Stimulated activated CD4-positive, alpha-beta T cell treated with anti-CD3 and anti-CD28 coated beads, Interleukin-1b, Interleukin-23, amount 100 ng/mL, for 1 hour (primary cell): ENCODE results near the gene CERS6.

Experiments used
- DNase-seq, 2 donors: peaks; one replicate each; pipeline ENCODE4 v3.0.0-alpha.2; 2020; ENCODE audit warnings: low read depth in 2 of 2

The CERS6 gene

GRCh38 chr2:168599738-168600137, 143.7 kb downstream of the CERS6 start:
- DNase-seq: no peak

GRCh38 chr2:168600949-168601348, 144.9 kb downstream of the CERS6 start:
- DNase-seq: no peak

GRCh38 chr2:168601741-168602140, 145.7 kb downstream of the CERS6 start:
- no peak for DNase-seq

GRCh38 chr2:168602379-168602778, 146.3 kb downstream of the CERS6 start:
- no peak for DNase-seq

GRCh38 chr2:168602846-168603401, 146.9 kb downstream of the CERS6 start:
- DNase-seq: no peak

GRCh38 chr2:168603439-168603961, 147.4 kb downstream of the CERS6 start:
- no peak for DNase-seq

GRCh38 chr2:168604252-168604651, 148.2 kb downstream of the CERS6 start:
- DNase-seq: no peak

- DNase-seq: no peak
Observed at GRCh38 chr2:168607992-168608391, 151.9 kb downstream of the CERS6 start.

- DNase-seq: no peak
Observed at GRCh38 chr2:168608796-168609195, 152.7 kb downstream of the CERS6 start.

GRCh38 chr2:168611091-168611490, 155.0 kb downstream of the CERS6 start:
- no peak for DNase-seq

- no peak for DNase-seq
Observed at GRCh38 chr2:168611896-168612650, 156.0 kb downstream of the CERS6 start.

GRCh38 chr2:168612719-168613118, 156.6 kb downstream of the CERS6 start:
- no peak for DNase-seq

- DNase-seq: no peak
Observed at GRCh38 chr2:168613551-168613950, 157.5 kb downstream of the CERS6 start.

GRCh38 chr2:168614172-168615018, 158.3 kb downstream of the CERS6 start:
- no peak for DNase-seq

- DNase-seq: no peak
Observed at GRCh38 chr2:168620554-168620953, 164.5 kb downstream of the CERS6 start.

- DNase-seq: no peak
Observed at GRCh38 chr2:168622559-168622958, 166.5 kb downstream of the CERS6 start.

GRCh38 chr2:168624028-168624427, 168.0 kb downstream of the CERS6 start:
- no peak for DNase-seq

- DNase-seq: no peak
Observed at GRCh38 chr2:168626096-168626495, 170.0 kb downstream of the CERS6 start.

- DNase-seq: no peak
Observed at GRCh38 chr2:168626647-168627046, 170.6 kb downstream of the CERS6 start.

GRCh38 chr2:168632709-168633121, 176.6 kb downstream of the CERS6 start:
- DNase-seq: no peak

- DNase-seq: no peak
Observed at GRCh38 chr2:168633200-168633599, 177.1 kb downstream of the CERS6 start.

- no peak for DNase-seq
Observed at GRCh38 chr2:168633895-168634294, 177.8 kb downstream of the CERS6 start.
